HG03571 (cell line): ENCODE results near the gene SOX5.

Experiments
- ATAC-seq: cut with Tn5 transposase; IDR thresholded peaks from one replicate; pipeline ENCODE4 v1.9.1; 2021; ENCODE audit not compliant: unreplicated experiment

The SOX5 gene

DNA sequence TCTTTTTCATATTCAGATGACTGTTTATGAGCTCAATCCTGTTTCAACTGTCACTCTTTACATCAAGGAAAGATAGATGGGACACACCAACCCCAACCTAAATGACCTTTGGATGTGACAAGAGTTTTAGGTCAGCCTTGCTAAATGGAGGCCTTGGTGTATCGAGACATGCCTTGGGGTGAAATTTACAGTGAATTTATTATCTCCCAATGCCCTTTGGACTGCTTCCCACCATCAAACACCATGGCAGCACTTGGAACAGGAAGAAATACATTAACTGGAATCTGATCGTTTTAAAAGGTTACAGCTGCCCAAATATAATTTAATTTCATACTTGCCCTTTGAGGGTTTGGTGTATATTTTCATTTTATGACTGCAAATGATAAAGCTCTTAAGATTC lies 327.6 kb downstream of the SOX5 start:
- ATAC-seq: no peak

DNA sequence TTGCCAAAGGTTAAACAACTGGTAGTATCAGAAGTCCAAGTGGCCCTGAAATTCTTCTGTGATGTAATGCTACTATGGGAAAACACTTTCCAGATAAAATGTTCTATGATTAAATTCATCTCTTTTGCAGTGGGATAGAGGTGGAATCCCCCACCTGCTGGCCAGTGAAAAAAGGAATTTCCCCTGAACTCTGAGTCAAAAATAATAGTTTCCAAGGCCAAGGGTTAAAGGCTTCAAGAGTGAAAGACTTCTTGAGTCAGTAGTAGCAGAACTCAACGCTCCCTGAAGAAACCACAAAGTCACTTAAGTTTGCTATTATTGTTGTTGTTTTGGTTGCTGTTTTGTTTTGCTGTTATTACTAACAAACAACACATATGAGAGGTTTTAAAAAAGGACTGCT lies 330.8 kb downstream of the SOX5 start:
- ATAC-seq: no peak

GRCh38 chr12:23617749-23618148 lies 331.7 kb downstream of the SOX5 start:
- ATAC-seq: no peak

DNA sequence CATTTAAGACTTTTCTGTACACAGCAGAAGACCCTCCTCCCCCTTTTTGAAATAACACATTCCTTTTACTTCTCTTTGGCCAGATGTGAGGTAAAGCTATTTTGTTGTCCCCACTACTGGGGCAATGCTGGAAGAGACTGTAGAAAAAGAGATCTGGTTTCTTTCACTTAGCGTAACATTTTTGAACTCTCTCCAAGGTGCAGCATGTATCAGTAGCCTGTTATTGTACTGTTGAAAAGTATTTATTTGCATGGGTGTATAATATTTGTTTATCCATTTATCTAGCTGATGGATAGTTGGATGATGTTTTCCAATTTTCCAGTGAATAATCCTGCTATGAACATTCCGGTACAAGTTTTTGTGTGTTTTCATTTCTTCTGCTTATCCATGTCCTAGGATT lies 335.2 kb downstream of the SOX5 start:
- ATAC-seq: no peak

DNA sequence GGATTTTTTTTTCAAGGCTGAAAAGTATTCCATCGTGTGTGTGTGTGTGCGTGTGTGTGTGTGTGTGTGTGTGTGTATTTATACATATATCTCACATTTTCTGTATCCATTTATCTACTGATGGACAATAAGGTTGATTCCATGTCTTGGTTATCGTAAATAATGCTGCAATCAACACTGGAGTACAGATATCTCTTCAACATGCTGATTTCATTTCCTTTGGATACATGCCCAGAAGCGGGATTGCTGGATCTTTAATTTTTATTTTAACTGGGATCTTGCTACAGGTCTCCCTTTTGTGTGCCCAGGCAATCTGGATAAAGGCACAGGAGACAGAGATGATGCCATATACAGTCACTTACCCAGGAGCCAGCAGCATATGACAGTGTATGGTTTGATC lies 338.1 kb downstream of the SOX5 start:
- no peak for ATAC-seq

DNA sequence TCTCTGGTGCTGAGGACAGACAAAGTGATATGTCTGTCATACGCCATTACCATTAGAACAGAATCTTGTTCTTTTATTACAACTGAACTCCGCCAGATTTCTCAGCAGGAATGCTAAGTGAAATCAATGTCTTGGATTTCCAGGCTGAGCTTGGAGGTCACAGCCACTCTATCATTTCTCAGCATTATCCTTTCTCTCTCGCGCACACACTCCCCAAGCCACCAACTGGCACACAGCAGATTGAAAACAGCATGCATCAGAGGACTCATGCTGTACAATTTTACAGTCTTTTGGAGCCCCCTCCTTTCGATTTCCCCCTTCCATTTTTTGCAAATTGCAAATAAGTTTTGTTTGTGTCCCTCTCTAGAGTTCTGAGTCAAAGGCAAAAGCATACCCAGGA lies 348.6 kb downstream of the SOX5 start:
- ATAC-seq: no peak

- ATAC-seq: no peak
Observed at GRCh38 chr12:23596568-23596967, 352.9 kb downstream of the SOX5 start.

- no peak for ATAC-seq
Observed at GRCh38 chr12:23587833-23588559, 361.5 kb downstream of the SOX5 start.

GRCh38 chr12:23585782-23586163 lies 363.7 kb downstream of the SOX5 start:
- ATAC-seq: no peak

GRCh38 chr12:23585156-23585781 lies 364.2 kb downstream of the SOX5 start:
- ATAC-seq: no peak

GRCh38 chr12:23581913-23582312 lies 367.6 kb downstream of the SOX5 start:
- ATAC-seq: no peak

DNA sequence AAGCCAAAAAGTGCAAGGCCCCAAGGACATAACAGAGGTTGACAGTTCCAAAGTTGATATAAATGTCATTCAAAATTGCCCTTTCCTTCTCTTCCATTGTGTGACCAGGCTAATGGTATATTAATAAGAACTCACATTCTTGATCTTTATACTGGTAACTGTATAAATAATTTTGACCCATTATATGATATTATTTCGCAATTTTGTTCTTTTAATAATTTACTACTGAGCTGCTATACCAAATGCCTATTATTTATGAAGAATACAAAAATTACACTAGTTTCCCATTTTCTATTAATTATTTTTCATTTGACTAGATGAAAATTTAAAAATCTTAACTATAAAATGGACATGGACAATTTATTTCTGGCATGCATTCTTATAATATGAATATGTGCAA lies 370.2 kb downstream of the SOX5 start:
- ATAC-seq: no peak

- ATAC-seq: peak; percentile 71
Observed at GRCh38 chr12:23576372-23576771, 373.1 kb downstream of the SOX5 start.

DNA sequence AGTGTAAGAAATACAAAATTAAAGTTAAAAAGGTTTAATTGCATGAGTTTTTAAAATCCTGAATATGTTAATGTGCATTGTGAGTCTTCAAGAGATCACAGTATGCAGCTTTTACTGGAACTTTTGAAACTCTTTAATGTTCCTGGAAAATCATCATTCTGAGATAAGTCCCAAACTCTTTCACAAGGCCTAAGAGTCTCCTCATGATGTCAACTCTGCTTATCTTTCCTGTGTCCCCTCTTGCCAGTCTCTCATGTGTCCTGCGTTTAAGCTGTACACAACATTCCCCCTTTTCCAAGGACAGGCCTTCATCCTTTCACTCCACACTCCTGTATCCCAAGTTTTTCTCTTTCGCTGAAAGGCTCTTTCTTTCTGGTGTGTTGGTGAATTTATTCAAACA lies 380.1 kb downstream of the SOX5 start:
- ATAC-seq: no peak

DNA sequence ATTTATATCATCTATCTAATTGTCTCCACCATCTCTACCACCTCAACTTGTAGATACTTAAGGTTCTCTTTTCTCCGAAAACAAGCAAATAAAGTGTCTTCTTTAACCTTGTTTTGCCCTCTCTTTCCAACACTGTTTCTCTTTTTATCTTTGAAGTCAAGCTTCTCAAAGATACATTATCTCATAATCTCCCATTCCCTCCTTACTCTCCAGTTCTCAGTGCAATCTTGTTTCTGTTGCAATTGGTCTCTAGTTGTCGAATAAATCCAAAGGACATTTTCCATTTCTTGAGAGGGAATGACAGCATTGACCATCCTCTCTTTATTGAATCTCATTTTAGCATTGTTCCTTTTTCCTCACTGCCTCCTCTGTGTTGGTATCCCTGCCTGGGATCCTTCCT lies 383.3 kb downstream of the SOX5 start:
- ATAC-seq: no peak

- no peak for ATAC-seq
Observed at GRCh38 chr12:23564451-23565152, 384.9 kb downstream of the SOX5 start.

DNA sequence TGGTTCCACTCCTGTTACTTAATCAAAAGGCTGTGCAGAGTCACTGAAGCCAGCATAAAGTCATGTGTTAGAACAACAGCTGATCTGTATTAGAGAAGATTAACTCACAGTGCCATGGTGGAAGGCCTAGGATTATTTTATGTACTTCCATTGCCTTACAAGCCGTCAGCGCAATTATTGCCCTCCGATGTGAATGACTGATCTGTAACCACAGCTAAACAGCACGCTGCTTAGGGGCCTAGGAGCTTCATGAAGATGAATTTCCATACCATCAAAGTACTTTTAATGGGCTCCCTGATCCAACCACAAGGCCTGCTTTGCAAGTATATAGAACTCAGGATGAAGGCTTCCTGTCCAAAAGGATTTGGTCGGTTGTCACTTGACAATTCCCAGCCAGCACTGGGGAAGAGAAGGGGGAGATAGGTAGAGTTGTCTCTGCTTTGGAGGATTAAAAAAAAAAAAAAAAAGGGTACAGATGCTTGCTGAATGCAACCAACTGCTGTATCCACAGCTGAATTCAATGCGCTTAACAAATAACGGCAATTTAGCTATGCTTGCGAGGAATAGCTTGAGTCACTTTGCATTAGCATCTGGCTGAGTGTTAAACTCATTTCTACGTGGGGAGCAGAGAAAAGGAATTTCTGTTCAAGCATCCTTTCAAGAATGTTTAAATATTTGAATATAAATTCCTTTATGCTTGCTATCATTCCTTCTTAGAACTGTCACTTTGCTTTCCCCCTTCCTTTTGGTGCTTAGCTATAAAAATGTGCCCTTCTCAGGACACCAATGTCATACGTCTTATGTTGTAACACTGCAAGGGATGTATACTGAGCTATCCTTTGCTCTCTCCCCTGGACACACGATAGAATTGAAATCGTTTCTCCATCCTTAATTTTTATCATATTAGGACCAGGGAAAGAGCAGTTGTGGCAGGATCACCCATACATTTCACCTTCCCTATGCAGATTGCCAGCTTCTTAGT lies 387.8 kb downstream of the SOX5 start:
- no peak for ATAC-seq

DNA sequence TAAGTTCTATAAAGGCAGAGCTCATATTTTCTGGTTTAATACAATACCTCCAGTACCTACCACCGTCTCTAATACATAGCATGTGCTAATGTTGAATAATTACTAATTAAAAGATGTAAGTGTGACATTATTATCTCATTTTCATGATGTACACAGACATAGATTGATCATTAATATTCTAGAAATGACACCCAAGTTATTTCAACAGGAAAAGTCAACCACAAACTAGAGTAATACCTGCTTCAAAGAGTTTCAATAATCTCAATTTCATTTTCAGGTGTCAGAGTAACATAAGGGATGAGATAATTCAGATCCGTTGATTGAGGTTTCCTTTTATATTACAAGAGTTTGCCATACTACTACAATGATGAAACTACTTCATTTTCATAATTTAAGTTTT lies 388.9 kb downstream of the SOX5 start:
- ATAC-seq: peak; percentile 88

- ATAC-seq: no peak
Observed at GRCh38 chr12:23559268-23559753, 390.2 kb downstream of the SOX5 start.

GRCh38 chr12:23556661-23557060 lies 392.8 kb downstream of the SOX5 start:
- ATAC-seq: no peak

- no peak for ATAC-seq
Observed at GRCh38 chr12:23555825-23556207, 393.7 kb downstream of the SOX5 start.
